ENCODE measurements around the gene CAPZB.

The CAPZB gene

DNA sequence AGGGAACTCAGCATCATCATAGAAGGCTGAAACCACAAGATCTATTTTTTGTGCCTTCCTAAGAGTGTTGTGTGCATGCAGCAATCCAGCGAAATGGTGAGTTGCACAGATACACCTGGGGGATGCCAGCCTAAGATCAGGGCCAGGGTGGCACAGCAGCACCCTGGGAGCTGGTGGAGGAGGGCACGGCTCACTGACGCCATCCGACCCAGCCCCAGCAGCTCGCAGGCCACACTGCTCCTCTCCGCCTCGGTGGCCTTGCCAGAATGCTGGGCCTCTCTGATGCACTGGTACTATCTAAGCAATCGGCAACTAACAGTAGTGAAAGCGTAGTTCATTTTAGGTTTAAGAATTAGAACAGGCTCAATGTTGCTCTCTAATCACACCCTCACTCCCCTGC lies 37.8 kb downstream of the CAPZB start:
- no peak for DNase-seq

- peak; percentile 45 for DNase-seq
These were observed 39.7 kb downstream of the CAPZB start for GRCh38 chr1:19445417-19446342.

DNA sequence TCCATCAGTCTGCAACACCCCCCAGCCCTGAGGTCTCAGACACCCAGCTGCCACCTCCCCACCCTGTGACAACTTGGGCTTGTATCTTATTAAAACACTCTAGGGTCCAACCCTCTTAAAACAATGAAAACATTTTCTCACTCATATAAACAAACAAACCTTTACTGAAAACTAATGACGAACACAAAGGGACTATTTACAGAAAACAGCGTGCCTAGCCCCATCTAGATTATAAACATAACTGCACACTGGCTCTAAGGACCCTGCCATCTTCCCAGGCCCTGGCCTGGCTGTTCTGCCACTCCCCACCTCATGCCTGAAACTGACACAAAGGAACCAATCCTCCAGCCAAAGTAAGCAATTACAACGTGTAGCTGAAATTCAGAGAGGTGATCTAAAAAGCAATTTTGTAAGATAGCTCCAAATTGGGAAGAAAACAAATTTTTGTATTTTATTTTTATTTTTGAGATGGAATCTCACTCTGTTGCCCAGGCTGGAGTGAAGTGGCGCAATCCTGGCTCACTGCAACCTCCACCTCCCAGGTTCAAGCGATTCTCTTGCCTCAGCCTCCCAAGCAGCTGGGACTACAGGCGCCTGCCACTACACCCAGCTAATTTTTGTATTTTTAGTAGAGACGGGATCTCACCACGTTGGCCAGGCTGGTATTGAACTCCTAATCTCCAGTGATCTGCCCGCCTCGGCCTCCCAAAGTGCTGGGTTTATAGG lies 40.9 kb downstream of the CAPZB start:
- no peak for DNase-seq

GRCh38 chr1:19443326-19443725 lies 42.0 kb downstream of the CAPZB start:
- DNase-seq: no peak

GRCh38 chr1:19442154-19443096 lies 42.9 kb downstream of the CAPZB start:
- DNase-seq: peak; percentile 33

GRCh38 chr1:19441048-19441780 lies 44.1 kb downstream of the CAPZB start:
- DNase-seq: no peak

GRCh38 chr1:19439464-19440171 lies 45.7 kb downstream of the CAPZB start:
- DNase-seq: peak; percentile 67

- no peak for DNase-seq
These were observed 46.7 kb downstream of the CAPZB start for GRCh38 chr1:19438516-19439195.

DNA sequence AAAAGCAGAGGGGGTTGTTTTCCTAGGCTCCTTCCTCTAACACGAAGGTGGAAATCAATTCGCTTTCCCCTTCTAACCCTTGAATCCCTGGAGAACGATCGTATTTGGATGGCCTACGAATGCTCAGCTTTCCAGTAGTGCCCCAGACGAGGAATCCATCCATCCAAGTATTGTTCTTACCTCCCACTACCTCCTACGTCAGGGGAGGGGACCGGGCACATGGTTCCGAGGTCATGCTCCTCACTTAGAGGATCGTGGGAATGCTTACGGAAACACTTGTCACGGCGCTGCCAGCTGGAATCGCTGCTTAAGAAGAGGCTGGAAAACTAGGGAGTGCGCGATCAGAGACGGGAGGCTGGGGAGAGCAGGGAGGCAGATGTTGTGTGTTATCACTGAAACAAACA lies 47.4 kb downstream of the CAPZB start:
- peak; percentile 83 for DNase-seq

DNA sequence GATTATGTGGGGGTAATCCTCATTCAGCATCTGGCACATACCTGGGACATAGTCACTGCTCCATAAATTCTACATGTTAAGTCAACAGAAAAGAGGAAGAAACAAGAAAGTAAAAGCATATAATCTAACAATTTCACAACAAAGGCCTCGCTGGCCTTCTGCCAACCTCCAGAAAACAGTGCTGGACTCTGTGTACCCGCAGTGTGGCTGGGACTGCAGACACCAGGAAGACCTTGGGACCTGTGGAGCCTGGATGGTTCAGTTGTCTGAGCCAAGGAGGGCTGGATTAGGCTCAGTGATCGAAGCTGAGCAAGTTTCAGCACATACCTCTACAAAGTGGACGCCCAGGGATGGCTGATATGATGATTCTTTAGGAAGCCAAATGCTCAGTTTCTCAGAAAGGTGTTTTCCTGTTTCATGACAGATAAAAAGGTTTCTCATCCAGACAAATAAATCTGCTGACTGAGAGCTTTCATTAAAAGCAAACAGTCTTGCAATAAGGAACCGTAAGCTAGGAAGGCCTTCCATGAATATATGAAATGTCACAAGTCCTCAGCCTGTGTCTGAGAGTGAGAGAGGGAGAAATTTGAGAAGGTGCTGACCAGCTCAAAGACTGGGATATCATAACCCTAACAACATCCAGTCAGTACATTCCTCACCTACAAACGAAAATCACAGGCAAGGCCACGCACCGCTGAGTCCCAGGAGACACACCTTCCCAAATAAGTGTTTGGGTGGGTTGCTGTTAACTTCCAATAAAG lies 48.4 kb downstream of the CAPZB start:
- DNase-seq: no peak

DNA sequence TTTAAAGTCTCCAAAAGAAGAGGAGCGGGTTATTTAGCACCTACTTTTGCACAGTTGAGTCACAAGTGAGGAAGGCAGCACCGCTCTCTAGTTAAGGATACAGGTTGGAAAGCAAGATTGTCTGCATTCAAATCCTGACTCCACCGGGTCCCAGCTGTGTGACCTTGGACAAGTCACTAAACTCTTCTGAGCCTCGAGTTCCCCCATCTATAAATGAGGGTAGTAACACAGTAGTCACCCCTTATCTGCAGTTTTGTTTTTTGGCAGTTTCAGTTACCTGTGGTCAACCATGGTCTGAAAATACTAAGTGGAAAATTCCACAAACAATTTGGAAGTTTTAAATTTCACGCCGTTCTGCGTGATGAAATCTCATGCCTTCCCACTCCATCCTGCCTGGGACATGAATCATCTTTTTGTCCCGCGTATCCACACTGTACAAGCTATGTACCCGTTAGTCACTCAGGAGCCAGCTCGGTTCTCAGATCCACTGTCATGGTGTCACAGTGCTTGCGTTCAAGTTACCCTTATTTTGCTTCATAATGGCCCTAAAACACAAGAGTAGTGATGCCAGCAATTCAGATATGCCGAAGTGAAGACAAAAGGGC lies 49.4 kb downstream of the CAPZB start:
- DNase-seq: no peak

DNA sequence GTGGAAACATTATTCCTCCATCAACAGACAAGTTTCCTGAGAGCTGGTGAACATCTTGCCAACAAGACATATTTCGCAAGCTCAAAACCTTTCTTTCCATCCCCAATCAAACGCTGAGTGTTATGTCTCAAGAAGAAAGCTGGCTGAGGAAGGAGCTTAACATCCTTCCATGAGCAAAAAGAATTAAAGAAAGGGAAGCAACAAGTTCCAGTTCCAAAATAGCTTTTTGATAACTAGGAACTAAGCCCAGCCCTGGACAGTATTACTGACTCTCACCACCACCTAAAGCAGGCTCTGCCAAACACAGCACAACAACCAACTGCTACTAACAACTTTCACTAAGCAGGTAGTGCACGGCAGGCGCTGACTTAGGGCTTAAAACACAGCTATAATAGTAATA lies 50.2 kb downstream of the CAPZB start:
- no peak for DNase-seq

DNA sequence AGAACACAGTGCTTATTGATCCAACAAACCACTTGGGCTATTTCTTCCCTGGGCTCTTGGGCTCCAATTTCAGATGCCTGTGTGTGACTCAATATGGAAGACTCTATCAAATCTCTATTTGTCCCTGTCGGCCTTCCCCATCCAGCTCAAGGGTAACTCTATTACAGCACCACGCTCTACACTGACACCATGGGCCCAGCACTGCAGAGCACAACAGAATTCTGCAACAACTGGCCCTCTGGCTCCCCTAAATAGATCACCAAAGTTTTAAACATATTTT lies 51.7 kb downstream of the CAPZB start:
- DNase-seq: no peak

GRCh38 chr1:19432943-19433718 lies 52.2 kb downstream of the CAPZB start:
- peak; percentile 64 for DNase-seq

DNA sequence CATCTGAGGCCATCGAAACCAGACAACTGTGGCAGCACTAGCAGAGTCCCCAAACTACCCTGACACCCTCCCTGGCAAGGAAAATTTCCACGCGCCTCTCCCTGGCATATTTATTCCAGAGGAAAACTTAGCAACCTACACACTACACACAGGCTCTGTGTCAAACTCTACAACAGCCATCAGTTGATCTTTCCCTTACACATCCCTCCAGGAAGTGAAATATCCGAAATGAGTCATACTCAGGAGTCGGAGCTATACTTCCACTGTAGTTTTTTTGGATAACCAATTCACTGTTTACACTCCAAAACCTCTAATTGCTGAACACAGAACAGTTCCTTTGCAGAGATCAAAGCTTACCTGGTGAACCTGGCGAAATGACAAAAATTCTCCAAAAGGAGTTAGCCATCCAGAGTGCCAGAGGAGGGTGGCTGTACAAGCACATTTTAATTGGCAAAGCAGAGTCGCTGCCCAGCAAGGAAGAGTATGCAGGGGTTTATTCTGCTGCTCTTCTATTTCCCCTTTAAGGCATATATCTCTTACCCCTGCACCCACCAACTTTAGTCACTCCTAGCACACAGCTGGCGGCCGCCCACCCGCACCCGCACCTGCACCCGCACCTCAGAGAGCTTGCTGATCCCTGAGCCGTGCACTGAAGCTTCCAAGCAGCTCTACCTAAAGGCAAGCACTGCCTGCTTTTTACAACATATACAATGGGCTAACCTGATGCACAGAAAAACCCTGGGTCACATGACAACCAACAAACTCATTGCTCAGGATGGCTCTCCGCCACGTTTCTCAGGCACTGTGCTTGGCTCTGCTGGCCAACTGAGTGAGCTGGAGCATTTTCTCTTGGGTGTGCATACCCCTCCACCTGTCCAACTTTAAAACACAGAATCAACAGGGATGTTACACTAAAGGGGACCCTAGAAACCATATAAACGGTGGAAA lies 54.9 kb downstream of the CAPZB start:
- no peak for DNase-seq

GRCh38 chr1:19429611-19430010 lies 55.7 kb downstream of the CAPZB start:
- DNase-seq: peak; percentile 73

DNA sequence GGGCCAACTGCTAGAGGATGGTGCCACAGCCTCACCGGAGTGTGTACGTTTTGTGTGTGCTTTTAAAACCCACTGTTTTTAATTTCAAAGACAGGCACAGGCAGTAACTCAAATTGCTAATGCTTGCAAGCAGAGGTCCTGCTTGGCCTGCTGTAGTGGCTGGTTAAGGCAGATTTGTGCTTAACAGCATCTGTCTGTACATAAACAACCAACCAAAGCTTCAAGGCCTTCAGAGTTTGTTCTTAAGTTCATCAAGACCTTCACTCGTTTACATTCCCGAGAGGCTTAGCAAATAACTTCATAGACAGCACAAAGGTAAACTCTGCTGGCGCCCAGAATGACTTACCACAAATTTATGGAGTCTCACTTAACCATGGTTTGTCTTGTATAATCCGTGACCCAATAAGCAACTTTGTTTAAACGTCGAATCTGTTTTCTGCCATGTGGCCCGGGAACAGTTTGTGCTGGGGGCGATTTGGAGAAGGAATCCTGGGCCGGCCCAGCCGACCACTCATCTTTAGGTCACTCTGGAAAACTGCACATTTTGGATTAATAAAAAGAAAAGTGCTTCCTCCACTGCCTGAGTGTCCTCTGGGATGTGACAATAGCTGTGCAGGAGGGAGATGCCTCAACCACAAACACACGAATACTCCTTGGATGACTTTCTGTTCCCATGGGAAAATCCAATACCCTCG lies 58.1 kb downstream of the CAPZB start:
- no peak for DNase-seq
